Right lobe of liver (tissue), 4 donors: ENCODE results near the gene CFAP43.

Source experiments
- CTCF ChIP-seq, 4 donors: fragments of 200-600 bp in 3 of 4; fragments of 450-650 bp in 1 of 4; IDR thresholded peaks; one replicate each; pipeline versions ENCODE4 v1.5.1 to v1.8.0; 2016 to 2022; ENCODE audit warnings: antibody characterized with exemption in 4 of 4, mild to moderate bottlenecking in 2 of 4
- POLR2A ChIP-seq: fragments of 450-650 bp; IDR thresholded peaks from one replicate; pipeline ENCODE4 v1.6.1; 2017; ENCODE audit warnings: antibody characterized with exemption, mild to moderate bottlenecking
- donor health status: DM: no; HTN: no; CAD: no.
- donor health status: DM: no; HTN: no; CAD: no.
- donor health status: DM: no; HTN: yes; CAD: no.

DNA sequence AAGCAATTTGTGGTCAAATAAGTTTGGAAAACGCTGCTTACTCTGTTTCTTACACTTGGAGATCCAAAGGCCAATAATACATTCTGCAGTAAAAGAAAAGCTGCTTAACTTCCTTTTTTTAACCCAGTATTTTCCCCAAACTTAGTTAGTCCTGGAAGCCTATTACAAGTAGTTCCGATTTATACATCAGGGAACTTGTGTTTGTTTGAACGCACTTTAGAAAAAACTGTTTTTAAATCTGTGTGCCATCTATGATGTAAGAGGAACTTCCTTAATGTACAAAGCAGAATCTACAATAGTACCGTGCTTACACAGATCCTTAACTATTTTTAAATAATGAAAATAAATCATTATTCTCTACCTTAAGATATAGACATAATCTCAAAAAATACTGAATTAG, 87.2 kb downstream of the CFAP43 start:
- no peak for TF ChIP-seq CTCF (IDR thresholded peaks at IDR 0.05)
- TF ChIP-seq POLR2A, result no peak
